Mononuclear cell (primary cell): ENCODE results near the gene FARSB. TPM values are rescaled to one million over a fixed set of nuclear protein-coding genes. Genes with fewer than 3 reads are reported as not detected.

Experiments
- H3K27me3 ChIP-seq: 2 replicates; pipeline ENCODE4 v1.6.0; 2011; ENCODE audit warnings: low read length, control low read depth; ENCODE audit not compliant: insufficient read depth
- H3K4me1 ChIP-seq: 2 replicates; pipeline ENCODE4 v1.5.1; 2011; ENCODE audit warnings: mild to moderate bottlenecking, low read length, control low read depth; ENCODE audit not compliant: insufficient read depth
- H3K4me3 ChIP-seq: 2 replicates; pipeline ENCODE4 v1.5.1; 2011; ENCODE audit warnings: mild to moderate bottlenecking, low read length, moderate library complexity
- H3K9me3 ChIP-seq: 2 replicates; pipeline ENCODE4 v1.5.1; 2011; ENCODE audit warnings: low read depth, mild to moderate bottlenecking, control low read depth, low read length
- total RNA-seq: library from RNA; depleted of rRNA; stranded (reverse); fragments of >200 nt; gene quantifications from one replicate; pipeline ENCODE4 v1.2.3, GENCODE V29; 2012

Gene FARSB
- total RNA-seq, 1 donor = 9.3 TPM

DNA sequence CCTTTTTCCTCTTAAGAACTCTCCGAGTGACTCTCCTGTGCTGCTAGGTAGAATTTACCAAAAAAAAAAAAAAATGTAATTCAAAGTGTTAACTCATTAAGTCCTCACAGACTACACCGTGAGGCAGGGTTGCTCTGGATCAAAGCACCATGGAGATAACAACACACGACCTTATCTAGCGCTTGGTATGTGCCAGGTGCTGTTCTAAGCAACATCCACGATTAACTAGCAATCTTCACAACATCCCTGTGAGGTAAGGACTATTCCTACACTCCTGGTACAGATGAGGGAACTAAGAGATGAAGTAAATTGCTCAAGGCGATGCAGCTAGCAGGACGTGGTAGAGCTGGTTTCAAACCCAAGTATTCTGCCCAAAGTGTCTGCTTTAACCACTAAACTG is 17.4 kb upstream of the FARSB start:
- H3K27me3 ChIP-seq = peaks cover 48% of the 10 kb centered on the region
- peaks cover 39% of the 10 kb centered on the region for H3K4me1 ChIP-seq

DNA sequence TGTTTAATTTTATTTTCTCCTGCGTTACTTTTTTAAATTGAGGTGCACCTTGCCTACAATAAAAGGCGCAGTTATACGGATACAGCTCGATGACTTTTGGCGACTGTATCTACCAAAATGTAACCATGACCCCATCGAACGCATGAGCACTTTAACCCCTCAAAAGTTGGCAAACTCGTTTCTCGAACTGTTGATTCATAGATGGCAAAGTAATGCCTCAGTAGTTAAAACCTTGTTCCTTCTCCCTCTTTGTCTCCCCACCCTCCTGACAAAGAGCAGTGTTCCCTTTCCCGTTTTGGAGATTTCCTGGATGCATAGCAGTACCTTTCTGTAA is 16.1 kb upstream of the FARSB start:
- Histone ChIP-seq H3K4me1 (peaks cover 48% of the 10 kb centered on the region), H3K27me3 (peaks cover 46% of the 10 kb centered on the region), H3K4me3 (peak overlapping the region; percentile 17), H3K9me3 (no peaks in the 10 kb centered on the region)

More for the DNA sequence above, 17.4 kb upstream of the FARSB start:
- no peaks in the 10 kb centered on the region for H3K9me3 ChIP-seq
- no peak overlapping the region for H3K4me3 ChIP-seq

DNA sequence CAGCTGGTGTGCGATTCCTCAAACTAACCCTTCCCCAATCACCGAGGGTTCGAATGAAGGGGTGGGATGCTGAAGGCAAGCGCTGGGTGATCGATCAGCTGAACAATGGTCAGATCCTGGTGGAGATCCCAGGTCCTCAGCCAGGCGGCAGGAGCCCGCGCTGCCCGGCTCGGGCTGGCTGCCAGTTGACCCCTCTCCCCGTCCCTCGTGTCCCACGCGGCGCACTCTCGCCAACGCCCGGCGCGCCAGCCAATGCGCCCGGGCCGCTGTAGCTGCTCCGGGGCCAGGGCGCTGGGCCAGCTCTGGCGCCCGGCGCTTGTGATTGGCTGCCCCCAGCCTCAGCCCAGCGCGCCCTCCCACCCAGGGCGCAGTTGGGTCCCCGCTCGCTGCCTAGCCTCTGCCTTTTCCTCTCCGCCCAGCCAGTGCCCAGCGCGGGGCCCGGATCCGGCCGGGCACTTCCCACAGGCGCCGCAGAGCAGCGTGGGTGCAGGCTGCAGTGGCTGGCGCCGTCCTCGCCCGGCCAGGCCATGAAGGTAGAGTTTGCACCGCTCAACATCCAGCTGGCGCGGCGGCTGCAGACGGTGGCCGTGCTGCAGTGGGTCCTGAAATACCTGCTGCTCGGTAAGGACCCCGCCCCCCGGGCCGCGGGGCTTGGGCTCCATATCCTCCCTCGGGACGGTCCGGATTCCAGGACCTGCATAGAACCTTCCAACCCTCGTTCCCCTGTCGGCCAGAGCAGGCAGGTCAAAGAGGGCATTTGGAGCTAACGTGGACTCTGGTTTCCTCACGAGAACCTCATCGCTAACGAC is 15.6 kb upstream of the FARSB start, which contains the start of gene MOGAT1:
Gene MOGAT1, plus strand, starts transcription at position 400 of the 809 bp plus-strand sequence. Its CDS starts 128 bp downstream, at position 528.
- H3K27me3 ChIP-seq = peaks cover 44% of the 10 kb centered on the region
- peak within 1 kb of the TSS; percentile 17 for H3K4me3 ChIP-seq
- peaks cover 51% of the 10 kb centered on the region for H3K4me1 ChIP-seq
- no peaks in the 10 kb centered on the region for H3K9me3 ChIP-seq

DNA sequence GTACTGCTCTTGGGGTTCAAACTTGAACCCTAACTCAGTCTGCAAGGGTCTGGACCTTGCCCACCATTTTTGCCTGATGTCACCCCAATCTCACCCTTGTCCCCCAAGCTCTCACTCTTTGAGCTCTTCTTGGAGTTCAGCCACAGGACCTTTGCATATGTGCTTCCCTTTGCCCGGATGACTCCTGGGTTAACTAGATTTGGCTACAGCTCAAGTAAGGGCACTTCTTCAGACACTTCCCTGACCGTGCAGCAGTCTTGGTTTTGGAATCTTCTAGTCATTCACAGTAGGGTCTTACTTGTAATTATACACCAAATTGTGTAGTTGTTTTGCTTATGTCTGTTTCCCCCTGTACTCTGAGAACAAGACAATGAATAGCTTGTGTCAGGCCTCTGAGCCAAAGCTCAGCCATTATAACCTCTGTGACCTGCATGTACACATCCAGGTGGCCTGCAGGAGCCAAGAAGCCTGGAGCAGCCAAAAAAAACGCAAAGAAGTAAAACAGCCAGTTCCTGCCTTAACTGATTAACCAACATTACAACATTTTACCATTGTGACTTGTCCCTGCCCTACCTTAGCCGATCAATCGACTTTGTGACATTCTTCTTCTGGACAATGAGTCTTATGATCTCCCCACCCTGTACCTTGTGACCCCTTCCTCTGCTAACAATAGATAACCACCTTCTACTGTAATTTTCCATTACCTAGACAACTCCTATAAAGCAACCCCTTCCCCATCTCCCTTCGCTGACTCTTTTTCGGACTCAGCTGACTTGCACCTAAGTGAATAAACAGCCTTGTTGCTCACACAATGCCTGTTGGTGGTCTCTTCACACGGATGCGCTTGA is 14.5 kb upstream of the FARSB start:
- Histone ChIP-seq H3K4me1 (peaks cover 51% of the 10 kb centered on the region), H3K4me3 (no peak overlapping the region), H3K9me3 (no peaks in the 10 kb centered on the region), H3K27me3 (peaks cover 41% of the 10 kb centered on the region)

DNA sequence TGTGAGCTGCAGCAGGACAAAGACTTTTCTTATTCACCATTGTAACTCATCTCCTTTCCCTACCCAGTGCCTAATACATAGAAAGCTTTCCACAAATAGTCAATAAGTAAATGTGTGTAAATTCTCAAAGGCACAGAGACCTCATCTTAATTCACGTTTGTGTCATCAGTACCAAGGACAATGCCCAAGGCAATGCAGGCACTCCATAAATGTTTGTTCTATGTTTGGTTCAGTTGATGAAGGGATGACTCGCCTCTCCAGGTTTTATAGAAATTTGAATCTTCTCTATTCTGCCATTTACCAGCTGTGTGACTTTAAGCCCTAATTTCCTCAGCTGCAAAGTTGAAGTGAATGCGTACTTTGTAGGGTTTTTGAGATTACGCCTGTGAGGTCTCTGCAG is 13.5 kb upstream of the FARSB start:
- peaks cover 51% of the 10 kb centered on the region for H3K4me1 ChIP-seq
- no peaks in the 10 kb centered on the region for H3K9me3 ChIP-seq
- no peak overlapping the region for H3K4me3 ChIP-seq
- peaks cover 34% of the 10 kb centered on the region for H3K27me3 ChIP-seq

DNA sequence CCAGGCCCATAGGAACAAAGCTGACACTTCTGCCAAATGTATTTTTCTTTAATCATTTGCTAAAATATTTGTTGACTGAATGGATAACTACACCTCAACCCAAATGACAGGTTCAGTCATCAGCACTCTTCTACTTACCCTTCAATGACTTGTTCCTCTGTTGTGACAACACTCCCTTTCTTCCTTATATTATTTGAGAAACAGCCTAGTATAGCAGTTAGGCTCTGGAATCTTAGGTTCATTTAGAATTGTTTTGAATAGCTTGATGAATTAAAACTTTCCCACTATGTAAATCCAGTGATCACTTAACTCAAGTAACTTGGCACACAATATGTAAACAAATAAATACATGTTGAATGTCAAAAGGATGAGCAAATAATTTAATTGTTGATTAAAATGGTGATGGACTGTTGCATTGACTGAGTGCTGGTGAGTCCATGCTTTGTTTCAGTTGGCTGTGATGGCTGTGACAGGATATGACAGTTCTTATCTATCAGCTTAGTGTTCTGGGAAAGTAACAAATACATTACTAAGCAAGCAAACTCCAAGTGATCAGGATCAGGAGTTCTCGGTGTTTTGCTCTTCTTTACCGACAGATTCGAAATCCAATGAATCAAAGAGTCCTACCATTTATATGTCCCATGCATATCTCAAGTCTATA is 12.7 kb upstream of the FARSB start:
- Histone ChIP-seq H3K4me1 (peaks cover 54% of the 10 kb centered on the region), H3K4me3 (no peak overlapping the region), H3K9me3 (no peaks in the 10 kb centered on the region), H3K27me3 (peaks cover 29% of the 10 kb centered on the region)

DNA sequence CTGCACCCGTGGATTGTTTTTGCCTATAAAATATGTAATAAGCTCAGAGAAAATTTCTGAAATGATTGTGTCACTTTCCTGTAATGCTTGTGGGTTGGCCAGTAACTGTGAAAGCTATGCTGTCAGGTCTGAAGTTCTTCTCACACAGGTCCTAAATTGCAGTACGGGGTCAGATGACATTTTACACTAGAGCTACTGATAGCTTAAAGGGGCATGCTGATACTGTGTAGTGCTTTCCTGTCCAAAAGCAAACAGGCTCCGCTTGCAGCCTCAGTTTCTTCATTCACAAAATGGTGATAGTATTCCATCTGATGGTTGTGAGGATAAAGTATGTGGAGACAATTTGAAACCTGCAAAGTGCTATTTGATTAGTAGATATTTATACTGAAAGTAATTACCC is 7.6 kb upstream of the FARSB start:
- no peaks in the 10 kb centered on the region for H3K9me3 ChIP-seq
- H3K27me3 ChIP-seq = no peaks in the 10 kb centered on the region

DNA sequence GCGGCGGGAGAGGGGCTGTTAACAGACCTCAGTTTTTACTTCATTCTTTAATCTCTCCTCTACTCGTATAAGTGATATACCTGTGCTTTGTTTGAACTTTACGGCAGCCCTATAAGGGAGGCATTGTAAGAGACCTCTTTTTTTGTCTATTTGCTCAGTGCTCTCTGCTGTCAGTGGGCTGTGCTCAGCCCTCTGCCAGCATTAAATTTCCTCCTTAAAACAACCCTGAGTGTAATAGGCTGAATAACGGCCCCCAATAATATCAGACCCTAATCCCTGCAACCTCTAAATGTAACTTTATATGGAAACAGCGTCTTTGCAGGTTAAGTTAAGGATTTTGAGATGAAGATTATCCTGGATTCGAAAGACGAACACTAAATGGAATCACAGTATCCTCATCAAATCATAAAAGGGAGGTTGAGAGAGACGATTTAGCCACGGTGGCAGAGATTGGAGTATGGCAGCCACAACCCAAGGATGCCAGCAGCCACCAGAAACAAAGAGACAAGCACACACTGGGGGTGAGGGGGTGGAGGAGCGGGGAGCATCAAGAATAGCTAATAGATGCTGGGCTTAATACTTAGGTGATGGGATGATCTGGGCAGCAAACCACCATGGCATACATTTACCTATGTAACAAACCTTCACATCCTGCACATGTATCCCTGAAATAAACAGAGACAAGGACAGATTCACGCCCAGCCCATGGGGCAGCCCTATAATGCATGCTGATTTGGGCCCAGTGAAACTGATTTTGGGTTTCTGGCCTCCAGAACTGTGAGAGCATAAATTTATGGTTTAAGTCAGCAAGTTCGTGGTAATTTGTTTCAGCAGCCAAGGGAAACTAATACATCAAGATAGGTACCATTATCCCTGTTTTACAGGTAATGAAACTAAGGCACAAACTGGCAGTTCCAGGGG is 894 bp upstream of the FARSB start:
- Histone ChIP-seq H3K4me3 (peak overlapping the region; percentile 59), H3K4me1 (peaks cover 35% of the 10 kb centered on the region), H3K27me3 (no peaks in the 10 kb centered on the region), H3K9me3 (no peaks in the 10 kb centered on the region)

More for the DNA sequence above, 7.6 kb upstream of the FARSB start:
- Histone ChIP-seq H3K4me3 (no peak overlapping the region), H3K4me1 (peaks cover 24% of the 10 kb centered on the region)

DNA sequence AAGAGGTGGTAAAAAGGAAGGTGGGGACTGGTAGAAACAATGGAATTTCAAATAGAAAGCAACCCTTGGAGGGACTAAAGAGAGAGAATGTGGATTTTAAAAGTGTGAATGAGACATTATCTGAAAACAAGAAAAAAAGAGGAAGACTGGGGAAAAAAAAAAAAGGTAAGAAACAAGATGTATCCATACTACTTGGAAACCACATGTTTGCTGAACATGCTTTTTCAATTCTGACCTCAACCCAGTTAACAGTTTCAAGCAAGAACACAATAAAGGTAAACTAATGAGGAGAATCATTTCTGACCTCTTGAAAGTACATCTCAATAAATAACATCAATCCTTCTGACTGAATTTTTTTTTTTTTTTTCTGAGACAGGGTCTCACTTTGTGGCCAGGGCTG is 2.6 kb downstream of the FARSB start:
- Histone ChIP-seq H3K9me3 (no peaks in the 10 kb centered on the region), H3K4me3 (no peak overlapping the region), H3K4me1 (peaks cover 37% of the 10 kb centered on the region), H3K27me3 (no peaks in the 10 kb centered on the region)

DNA sequence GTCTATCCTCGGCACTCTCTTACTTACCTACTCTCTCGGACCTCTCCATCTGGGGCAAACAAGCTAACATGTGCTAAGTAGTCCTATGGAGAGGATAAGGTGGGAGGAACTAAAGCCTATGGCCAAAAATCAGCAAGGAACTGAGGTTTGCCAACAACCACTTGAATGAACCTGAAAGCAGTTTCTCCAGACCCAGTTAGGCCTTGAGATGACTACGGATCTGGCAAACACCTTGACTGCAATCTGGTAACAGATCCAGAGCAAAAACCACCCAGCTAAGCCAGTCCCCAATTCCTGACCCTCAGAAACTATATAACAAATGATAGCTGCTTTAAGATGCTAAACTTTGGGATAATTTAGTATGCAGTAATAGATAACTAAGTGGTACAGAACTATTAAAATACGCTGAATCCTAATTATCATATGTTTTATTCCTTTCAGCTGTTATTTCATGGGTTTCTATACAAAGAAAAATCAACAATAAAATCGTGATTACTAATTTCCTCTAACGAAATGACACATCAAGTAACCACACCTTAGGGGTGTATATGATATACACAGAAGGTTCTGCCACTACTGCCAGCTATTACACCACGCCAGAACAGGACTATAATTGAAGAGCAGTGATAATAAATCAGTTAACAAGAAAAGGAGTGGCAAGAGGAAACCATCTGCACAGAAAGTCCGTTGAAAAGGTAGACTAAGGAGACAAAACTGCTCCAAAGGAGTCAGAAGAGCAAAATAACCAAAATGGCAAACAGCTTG is 3.2 kb downstream of the FARSB start:
- Histone ChIP-seq H3K4me1 (peaks cover 37% of the 10 kb centered on the region), H3K9me3 (no peaks in the 10 kb centered on the region), H3K4me3 (no peak overlapping the region), H3K27me3 (no peaks in the 10 kb centered on the region)

DNA sequence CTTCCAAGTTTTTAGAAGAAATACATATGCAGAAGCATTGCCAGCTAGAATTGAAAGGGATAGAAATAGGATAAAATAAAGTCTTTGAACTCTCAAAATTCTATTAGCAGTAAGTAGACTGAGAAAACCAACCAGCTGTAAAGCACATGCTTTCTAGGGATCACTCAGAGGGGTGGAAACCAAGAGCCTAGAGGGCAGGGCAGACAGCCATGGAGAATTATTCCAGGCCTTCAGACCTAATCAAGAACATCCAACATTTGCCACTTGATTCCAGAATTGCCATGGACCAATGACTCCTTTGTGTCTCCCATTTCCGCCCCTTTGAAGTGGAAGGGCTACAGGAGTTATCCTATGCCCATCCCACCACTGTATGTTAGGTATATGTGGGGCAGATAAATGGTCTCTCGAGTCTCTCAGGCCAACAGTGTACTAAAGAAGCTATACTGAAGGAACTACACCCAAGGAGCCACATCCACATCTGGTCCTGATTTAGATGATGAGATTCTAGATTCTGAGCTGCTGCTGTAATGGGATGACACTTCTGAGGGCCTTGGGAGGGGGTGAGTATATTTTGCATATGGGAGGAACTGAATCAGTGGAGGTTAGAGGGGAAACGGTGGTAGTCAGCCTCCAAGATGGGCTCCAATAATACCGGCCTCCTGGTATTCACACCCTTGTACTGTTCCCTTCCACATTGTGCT is 4.0 kb downstream of the FARSB start:
- H3K9me3 ChIP-seq = no peaks in the 10 kb centered on the region
- H3K4me3 ChIP-seq = no peak overlapping the region
- no peaks in the 10 kb centered on the region for H3K27me3 ChIP-seq
- H3K4me1 ChIP-seq = peaks cover 33% of the 10 kb centered on the region

DNA sequence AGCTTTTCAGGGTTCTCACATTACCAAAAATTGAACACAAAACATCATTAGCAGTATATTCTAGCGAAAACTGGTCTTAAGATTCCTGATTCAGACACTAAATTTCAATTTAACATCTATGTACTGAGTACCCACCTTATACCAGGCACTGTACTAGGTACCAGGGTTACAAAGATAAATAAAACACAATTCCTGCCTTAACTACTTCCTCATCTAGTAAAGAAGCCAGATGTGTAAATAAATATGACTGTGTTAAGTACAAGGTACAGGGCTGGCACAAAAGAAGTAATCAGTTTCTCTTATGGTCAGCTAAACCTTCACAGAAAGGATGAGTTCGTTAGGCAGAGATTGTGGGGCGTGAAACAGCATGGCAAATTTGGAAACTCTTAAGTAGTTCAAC is 6.1 kb downstream of the FARSB start:
- Histone ChIP-seq H3K27me3 (no peaks in the 10 kb centered on the region), H3K4me1 (peaks cover 21% of the 10 kb centered on the region), H3K9me3 (no peaks in the 10 kb centered on the region)

DNA sequence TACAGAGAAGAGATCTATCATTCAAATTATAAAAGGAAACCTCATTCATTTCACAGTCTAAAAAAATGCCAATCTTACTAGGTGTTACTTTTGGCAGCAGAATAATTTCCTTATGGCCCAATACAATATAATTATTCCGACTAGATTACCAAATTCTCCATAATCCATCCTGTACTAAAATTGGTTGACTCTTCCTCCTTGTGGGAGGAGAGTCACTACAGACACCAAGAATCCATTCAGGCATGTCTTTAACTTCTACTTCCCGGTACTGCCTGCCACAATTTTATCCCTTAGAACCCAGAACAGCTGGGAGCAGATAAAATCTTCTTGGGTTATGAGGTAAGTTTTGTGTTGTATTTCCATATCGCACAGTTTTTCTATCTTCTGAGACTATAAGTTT is 9.9 kb downstream of the FARSB start:
- Histone ChIP-seq H3K27me3 (no peaks in the 10 kb centered on the region), H3K4me3 (no peak overlapping the region), H3K9me3 (no peaks in the 10 kb centered on the region), H3K4me1 (no peaks in the 10 kb centered on the region)

More for the DNA sequence above, 6.1 kb downstream of the FARSB start:
- H3K4me3 ChIP-seq = no peak overlapping the region
